GM15510 (cell line): ENCODE measurements around the gene DTNB.
A peak's percentile ranks its signal among the peaks of the same experiment; 100 is the strongest.

Experiments used
- POLR2A ChIP-seq: IDR thresholded peaks from 3 replicates; pipeline ENCODE4 v1.6.1; 2011; ENCODE audit warnings: borderline replicate concordance; ENCODE audit not compliant: insufficient read length; ENCODE audit errors: extremely low read depth

Gene DTNB

DNA sequence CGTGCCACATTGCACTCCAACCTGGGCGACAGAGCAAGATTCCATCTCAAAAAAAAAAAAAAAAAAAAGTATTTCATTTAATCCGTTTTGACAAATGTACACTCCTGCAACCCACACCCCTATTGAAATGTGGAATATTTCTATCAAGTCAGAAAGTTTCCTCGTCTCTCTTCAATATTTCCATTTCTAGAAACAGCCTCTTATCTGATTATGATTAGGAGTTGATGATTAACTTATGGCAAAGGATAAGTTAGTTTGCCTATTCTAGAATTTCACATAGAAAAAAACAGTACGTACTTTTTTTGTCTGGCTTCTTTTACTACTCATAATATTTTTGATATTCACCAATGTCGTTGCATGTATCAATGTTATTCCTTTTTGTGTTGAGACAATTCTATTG is 224.6 kb downstream of the DTNB start:
- no peak for TF ChIP-seq POLR2A

DNA sequence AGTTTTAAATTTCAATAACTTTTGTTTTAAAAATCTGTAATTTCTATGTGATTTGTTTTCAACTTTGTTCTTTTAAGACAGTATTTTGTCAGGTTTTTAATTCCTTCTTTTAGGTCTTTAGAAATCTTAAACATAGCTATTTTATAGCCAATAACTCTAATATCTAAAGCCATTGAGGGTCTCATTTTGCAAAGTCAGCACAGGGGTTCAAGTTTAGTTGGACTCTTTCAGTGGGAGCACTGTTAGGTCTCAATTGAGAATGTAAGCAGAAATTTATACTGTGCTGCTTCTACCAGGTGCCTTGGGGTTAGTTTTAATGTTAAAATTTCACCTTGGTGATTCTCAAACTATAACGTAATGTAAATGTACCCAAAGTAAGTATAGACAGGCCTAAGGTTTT is 226.4 kb downstream of the DTNB start:
- no peak for TF ChIP-seq POLR2A

DNA sequence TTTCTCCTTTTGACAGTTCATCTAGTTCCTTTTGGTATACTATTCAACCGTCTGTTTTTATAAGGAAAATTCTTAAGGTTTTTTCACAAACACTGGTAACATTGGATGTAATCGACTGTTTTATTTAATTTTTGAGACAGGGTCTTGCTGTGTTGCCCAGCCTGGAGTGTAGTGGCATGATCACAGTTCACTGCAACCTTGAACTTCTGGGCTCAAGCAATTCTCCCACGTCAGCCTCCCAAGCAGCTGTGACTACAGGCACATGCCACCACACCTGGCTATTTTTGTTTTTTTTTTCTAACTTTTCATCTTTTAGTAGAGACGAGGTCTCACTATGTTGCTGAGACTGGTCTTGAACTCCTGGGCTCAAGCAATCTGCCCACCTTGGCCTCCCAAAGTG is 227.3 kb downstream of the DTNB start:
- TF ChIP-seq POLR2A, result no peak

DNA sequence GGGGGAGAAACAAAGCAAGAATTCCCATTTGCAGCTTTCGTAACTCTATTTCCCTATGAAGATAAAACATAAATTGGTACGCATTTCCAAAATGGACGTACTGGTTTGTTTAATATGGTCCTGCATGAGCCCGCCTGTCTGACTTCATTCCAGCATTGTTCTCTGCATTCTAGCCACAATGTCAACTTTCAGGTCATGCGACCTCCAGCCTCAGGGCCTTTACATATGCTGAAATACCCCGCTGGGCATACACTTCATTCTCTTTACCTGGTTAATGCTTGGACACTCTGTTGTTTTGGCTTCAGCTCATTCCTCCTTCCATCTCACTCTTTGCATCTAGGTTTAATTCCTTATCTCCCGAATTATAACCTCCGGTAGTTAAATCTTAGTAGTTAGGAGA is 227.9 kb downstream of the DTNB start:
- no peak for TF ChIP-seq POLR2A

DNA sequence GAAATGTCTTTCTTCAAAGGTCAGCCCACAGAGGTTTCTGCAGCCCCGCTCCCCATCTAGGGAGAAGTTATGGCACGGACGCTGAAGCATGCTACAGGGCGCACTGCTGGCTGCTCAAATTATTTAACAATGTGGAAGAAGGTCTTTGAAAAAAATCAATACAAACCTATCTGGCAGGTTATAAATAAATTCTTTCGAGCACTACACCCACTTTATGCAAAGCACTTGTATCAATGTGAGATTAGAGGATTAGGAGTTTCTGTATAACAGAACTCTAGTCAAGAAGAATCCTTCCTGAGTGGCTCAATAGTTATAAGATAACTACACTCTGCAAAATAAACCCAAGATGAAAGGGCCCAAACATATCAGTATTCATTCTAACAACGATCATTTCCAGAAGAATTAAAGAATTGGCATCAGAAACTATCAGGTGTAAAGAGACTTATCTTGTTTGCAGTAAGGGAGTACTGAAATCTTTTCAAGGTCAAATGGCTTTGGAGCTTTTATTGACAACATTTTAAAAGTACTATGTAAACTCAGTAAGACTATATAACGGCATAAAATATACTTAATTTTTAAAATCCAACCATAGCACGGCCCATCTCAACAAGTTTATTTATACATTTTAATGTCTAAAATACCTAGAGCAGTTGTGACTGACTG is 228.6 kb downstream of the DTNB start:
- TF ChIP-seq POLR2A, result no peak

DNA sequence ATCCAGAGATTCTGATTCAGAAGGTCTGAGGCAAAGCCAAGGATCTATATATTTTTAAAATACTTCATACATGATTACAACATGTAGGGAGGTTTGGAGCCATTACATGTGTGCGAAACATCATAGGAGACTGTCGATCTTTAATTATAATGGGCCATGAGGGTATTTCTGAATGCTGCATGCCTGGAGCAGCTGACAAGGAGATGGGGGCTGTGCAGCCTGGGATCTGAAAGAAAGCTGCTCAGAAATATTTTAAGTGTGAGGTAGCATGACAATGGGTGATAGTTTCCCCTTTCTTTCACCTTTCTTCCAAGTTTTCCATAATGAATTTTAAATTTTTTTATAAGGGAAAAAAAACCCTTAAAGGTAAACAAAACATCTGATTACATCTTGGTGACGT is 229.6 kb downstream of the DTNB start:
- no peak for TF ChIP-seq POLR2A

DNA sequence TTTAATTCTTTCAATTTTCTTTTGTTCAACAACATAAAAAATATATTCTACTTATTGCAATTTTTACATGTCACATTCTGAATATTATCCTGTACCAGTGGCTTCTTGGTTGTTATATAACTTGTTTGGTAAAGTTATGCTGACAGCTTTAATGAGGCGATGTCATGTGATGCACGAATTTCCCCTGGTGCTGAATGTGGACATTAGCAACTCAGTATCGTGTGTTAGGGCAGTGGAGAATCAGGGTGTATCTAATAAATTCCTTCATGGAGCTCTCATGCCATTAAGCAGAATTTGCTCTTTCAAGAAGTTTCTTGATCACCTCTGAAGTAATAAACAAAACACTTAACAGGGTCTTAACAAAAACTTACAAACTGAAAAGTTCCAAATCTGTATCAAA is 232.0 kb downstream of the DTNB start:
- no peak for TF ChIP-seq POLR2A

DNA sequence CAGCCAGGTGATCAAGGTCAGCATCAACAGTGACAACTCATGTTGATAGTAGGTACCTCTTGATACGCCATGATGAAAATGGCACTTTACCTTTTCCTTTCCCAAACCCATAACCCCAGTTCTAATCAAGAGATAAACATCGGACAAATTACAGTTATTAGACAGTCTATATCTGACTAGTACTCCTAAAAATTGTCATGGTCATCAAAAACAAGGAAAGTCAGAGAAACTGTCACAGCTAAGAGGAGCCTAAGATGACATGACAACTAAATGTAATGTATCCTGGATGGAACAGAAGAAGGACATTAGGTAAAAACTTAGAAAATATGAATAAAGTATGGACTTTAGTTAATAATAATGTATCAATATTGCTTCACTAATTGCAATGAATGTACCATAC is 234.6 kb downstream of the DTNB start:
- TF ChIP-seq POLR2A, result no peak

DNA sequence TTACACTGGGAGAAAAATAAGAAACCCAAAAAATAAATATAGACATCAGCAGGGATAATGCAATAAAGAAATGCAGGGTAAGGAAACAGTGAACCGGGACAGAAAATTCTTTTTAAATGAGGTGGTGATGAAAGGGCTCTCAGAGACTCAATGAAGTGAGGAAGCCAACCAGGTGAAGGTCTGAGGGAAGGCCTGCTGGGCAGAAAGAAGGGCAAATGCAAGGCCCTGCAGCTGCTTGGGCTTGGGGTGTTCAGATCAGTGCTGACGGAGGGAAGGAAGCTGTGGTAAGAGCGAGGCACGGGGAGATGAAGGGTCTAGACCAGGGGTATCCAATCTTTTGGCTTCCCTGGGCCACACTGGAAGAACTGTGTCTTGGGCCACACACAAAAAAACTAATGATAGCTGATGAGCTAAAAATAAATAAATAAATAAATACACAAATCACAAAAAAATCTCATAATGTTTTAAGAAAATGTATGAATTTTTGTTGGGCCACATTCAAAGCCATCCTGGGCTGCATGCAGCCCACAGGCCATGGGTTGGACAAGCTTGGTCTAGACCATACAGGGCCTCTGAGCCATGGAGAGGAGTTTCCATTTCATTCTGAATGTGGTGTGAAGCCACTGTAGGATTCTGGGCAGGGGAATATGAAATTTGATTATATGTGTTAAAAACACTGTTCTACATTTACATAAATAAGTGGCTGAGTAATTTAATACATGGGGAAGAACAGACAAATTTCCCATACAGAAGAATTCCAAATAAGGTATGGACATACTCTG is 235.3 kb downstream of the DTNB start:
- no peak for TF ChIP-seq POLR2A

DNA sequence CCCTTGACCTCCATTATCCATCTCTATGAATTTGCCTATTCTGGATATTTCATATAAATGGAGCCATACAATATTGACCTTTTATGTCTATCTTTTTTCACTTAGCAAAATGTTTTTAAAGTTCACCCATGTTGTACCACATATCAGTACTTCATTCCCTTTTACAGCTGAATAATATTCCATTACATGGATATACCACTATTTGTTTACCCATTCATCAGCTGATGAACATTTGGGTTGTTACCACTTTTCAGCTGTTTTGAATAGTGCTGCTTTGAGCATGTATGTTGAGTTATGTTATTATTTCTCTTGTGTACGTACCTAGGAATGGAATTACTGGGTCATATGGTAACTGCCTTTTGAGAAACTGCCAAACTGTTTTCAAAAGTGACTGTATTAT is 238.0 kb downstream of the DTNB start:
- TF ChIP-seq POLR2A, result no peak

DNA sequence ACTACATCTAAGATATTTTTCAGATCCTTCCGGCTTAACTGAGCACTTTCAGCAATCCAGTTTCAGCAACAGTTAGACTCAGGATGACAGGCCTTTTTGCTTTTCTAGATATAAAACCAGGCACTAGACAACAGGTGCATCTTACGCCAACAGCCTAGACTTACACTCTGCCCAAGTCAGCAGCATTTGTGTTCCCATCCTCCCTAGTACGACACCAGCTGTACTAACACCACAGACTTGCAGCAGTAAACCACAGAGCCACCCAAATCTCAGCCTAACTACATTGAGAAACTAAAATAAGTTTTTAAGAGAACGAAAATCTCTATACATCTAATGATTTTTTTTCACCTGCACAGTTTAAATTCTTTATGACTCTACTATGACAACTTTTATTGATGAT is 241.8 kb downstream of the DTNB start:
- no peak for TF ChIP-seq POLR2A

DNA sequence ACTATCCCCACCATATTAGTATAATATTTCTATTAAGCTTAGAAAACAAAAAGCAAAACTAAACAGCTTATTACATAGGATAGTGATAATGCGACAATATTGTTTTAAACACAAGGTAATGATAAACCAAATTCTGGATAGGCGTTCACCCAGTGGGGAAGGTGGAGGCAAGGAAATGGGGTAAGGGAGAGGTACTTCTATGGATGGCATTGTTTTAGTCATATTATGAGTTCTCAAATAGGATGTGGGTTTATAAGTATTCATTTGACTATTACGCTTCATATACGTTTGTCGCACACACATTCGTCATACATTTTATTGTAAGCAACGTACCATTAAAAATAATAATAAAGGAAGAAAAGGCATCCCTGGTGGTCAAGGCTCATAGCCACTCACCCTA is 242.8 kb downstream of the DTNB start:
- peak; percentile 12 for TF ChIP-seq POLR2A

DNA sequence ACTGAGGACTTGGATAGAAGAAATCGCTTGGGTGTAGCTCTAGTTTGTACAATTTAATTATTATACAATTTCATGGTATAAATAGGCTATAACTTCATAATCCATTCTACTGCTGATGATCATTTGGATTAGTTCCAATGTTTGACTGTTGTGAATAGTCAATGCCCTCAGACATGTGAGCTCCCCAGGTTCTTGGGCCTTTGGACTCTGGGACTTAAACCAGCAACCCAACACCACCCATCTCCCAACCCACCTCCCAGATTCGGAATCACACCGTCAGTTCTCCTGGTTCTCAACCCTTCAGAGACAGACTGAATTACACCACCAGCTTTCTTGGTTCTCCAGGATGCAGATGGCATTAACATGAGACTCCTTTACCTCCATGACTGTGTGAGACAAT is 247.1 kb downstream of the DTNB start:
- no peak for TF ChIP-seq POLR2A

DNA sequence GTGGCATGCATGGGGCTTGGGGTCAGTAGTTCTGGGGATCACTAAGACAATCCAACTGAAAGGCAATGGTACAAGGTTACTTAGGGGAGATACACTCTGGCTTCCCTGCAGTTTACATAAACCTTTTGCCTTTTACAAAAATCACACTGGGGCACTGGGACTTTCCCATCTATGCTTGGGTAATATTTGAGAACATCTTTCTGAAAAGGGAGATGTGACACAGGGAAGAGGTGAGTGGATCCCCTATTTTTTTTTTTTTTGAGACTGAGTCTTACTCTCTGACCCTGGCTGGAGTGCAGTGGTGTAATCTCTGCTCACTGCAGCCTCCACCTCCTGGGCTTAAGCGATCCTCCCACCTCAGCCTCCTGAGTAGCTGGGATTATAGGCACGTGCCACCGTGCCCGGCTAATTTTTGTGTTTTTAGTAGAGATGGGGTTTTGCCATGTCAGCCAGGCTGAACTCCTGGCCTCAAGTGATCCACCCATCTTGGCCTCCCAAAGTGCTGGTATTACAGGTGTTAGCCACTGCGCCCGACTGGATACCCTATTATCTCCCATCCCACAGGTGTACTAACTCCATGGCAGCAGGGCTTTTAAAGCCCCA is 248.8 kb downstream of the DTNB start:
- no peak for TF ChIP-seq POLR2A

DNA sequence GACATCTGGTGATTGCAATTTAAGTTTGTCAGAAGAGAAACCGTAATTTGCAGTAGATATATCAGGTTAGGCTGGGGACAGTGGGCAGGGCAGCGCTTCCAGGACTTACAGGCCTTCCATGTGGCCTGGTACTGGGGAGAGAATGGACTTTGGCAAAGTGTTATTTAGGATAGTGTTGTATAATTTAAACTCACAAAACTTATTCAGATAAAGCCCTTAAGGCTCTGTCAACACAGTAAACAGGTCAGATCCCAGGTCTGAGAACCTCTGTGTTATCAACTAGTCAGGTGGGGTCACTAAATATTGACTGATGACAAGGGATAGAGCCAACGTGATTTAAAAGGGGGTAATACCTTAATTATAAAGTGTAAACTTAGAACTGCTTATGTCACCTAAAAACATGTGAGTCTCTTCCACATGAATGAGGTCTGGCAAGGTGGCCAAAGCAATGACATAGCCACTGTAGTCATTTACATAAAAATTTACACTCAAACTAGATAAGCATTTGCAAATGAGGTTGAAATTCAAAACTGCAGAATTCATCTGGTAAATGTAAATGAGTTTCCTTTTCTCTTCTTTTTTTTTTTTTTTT is 251.5 kb downstream of the DTNB start:
- TF ChIP-seq POLR2A, result peak; percentile 66

DNA sequence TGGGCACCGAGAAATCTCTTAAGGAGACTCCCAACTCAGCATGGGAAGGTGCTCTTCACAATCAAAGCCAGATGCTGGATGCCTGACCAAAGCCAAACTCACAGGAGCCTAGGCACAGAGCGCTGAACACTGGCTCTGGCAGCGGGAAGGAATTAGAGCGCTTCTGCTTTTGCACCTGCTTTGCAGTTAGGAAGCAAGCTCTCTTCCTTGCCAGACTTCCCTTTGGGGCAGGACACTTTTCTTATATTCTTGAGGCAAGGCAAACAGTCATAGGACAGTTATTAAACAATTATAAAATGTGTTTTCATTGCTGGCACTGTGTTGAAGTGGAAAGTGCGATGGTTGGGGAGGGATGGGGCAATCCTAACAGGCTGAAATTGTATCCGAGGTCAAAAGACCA is 252.1 kb downstream of the DTNB start:
- TF ChIP-seq POLR2A, result no peak

DNA sequence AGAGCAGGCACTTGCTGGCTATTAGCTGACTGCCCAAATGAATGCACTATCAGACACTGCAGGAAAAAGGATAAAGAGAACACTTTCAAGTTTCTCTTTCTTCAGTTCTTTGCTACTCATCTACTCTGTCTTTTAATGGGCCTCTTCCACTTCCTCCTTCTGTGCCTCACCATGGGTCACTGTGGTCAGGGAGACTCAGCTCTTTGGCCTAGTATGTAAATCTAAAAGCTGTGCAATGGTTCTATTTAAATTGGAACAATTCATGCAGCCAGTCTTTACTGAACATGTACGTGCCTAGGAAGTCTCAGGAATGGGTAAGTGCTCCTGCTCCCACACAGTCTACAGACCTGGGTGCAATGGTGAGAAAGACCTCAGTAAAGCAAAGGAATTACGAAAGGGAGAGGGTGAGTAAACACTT is 252.5 kb downstream of the DTNB start:
- peak; percentile 73 for TF ChIP-seq POLR2A
